HUES6 (cell line): ENCODE data around the gene TSBP1.

ENCODE experiments used
- H3K27ac ChIP-seq: 2 replicates; pipeline ENCODE4 v1.7.0; 2013; ENCODE audit warnings: low read depth, mild to moderate bottlenecking, low read length, inconsistent platforms
- H3K27me3 ChIP-seq: 2 replicates; pipeline ENCODE4 v1.6.1; 2013; ENCODE audit warnings: low read length; ENCODE audit not compliant: control insufficient read depth, insufficient read depth
- H3K36me3 ChIP-seq: 2 replicates; pipeline ENCODE4 v1.6.1; 2013; ENCODE audit warnings: low read length; ENCODE audit not compliant: control insufficient read depth, insufficient read depth
- H3K4me1 ChIP-seq: 2 replicates; pipeline ENCODE4 v1.6.1; 2013; ENCODE audit warnings: low read length; ENCODE audit not compliant: control insufficient read depth, insufficient read depth
- H3K4me3 ChIP-seq: 2 replicates; pipeline ENCODE4 v1.5.1; 2013; ENCODE audit warnings: low read depth, low read length
- H3K9ac ChIP-seq: one replicate; pipeline ENCODE4 v1.6.1; 2013; ENCODE audit warnings: mild to moderate bottlenecking, low read length
- H3K9me3 ChIP-seq: 2 replicates; pipeline ENCODE4 v1.6.1; 2013; ENCODE audit warnings: low read depth, low read length; ENCODE audit not compliant: control insufficient read depth, insufficient read depth

TSBP1 gene

GRCh38 chr6:32401284-32401963 lies 29.7 kb upstream of the TSBP1 start:
- Histone ChIP-seq H3K27me3 (no peaks in the 10 kb centered on the region), H3K27ac (no peak overlapping the region), H3K4me3 (no peak overlapping the region), H3K36me3 (no peaks in the 10 kb centered on the region), H3K9me3 (no peaks in the 10 kb centered on the region), H3K4me1 (no peaks in the 10 kb centered on the region), H3K9ac (no peak overlapping the region)

GRCh38 chr6:32397252-32397920 lies 25.7 kb upstream of the TSBP1 start:
- Histone ChIP-seq H3K9me3 (no peaks in the 10 kb centered on the region), H3K27me3 (no peaks in the 10 kb centered on the region), H3K4me1 (no peaks in the 10 kb centered on the region), H3K9ac (no peak overlapping the region), H3K4me3 (no peak overlapping the region), H3K36me3 (no peaks in the 10 kb centered on the region), H3K27ac (no peak overlapping the region)

- H3K4me1 ChIP-seq, result no peaks in the 10 kb centered on the region
- H3K27ac ChIP-seq, result no peak overlapping the region
- H3K9ac ChIP-seq, result no peak overlapping the region
- H3K27me3 ChIP-seq, result no peaks in the 10 kb centered on the region
- H3K36me3 ChIP-seq, result no peaks in the 10 kb centered on the region
- H3K4me3 ChIP-seq, result no peak overlapping the region
- H3K9me3 ChIP-seq, result no peaks in the 10 kb centered on the region
These were observed 24.3 kb upstream of the TSBP1 start for GRCh38 chr6:32396028-32396427.

DNA sequence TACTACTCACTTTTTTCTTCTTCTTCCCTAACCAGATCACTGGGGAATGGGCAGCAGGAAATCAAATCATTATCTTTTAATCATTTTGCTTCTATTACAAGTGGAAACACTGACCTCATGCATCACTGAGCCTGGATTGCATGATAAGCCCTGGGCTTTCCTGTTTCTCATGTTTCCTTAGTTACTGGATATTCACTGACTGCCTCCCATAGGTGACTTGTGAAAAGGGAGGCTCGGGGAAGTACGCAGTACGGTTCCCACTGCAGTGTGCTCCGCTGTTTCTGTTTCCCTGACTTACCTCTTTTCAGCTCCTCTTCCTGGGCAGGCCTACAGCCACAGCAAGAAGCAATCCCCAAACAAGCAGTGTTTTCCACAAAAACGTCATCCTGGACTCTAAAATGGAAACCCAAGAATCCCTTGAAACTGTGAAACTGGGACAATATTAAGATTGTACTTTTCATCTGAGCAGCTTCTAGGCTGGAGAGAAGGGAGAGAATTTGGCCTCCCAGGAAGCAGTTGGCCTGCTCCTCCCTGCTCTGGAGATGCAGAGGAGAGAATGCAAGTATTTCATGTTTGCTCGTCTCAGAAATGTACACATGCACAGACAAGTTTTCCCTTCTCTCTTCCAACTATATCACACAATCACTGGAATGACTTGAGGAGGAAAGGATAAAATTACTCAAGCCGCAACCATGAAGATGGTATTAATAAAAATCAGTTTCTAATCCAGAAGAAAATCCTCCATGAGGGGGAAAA lies 22.1 kb upstream of the TSBP1 start:
- no peaks in the 10 kb centered on the region for H3K9me3 ChIP-seq
- no peaks in the 10 kb centered on the region for H3K27me3 ChIP-seq
- no peak overlapping the region for H3K27ac ChIP-seq
- H3K9ac ChIP-seq, result no peak overlapping the region
- H3K4me3 ChIP-seq, result no peak overlapping the region
- H3K4me1 ChIP-seq, result no peaks in the 10 kb centered on the region
- no peaks in the 10 kb centered on the region for H3K36me3 ChIP-seq

DNA sequence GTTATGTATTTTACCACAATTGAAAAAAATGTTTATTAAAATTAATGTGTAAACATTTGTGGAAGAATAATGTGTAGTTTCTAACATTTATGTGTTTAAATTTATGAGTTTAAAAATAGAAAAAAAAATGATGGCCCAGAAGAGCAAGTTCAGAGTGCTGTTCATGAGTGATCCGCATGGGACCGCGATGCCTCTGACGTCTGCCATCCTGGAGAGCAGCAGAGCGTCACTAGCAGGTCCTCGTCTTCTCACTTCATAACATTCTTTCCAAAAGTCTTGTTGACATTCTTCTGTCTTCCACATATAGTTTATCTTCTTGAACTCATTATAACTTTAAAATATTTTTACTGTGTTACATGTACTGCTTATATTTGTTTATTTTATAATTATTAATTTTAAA lies 19.8 kb upstream of the TSBP1 start:
- Histone ChIP-seq H3K27me3 (no peaks in the 10 kb centered on the region), H3K9ac (no peak overlapping the region), H3K4me3 (no peak overlapping the region), H3K9me3 (0 out of 2 replicates have a peak, but pooled peaks cover 2% of the 10 kb centered on the region), H3K36me3 (no peaks in the 10 kb centered on the region), H3K4me1 (no peaks in the 10 kb centered on the region), H3K27ac (no peak overlapping the region)

DNA sequence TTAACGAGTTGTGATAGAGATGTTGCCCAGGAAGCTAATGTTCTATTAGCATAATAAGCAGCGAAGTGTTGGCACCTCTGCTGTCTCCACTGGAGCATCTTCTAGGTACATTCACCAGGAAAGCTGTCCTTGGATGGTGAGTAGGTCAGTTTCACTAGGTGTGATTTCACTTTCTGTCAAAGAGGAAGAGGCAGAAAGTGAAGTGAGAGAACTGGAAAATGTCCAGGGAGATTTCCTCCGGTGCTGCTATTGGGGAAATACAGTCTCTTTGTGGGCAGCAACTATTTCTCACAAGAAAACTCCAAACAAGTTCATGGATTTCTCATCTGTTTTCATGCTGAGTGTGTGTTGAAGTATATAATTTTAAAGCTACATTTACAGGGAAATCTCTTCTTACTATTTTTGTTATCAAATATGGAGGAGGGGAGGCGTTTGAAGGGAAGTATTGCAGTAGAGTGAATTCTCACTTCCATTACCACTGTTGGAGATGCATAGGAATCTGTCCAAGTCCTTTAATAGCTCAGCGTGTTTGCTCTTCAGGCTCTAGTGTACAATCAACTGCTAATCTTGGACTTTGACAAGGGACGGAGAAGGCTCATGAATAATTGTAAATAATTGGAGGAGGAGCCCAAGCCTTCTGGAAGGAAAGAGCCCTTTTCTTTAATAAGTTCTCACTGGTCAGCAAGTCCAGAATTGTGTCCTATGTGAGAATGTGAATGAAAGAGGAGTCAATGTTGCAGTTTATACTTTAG lies 16.1 kb upstream of the TSBP1 start:
- no peak overlapping the region for H3K9ac ChIP-seq

DNA sequence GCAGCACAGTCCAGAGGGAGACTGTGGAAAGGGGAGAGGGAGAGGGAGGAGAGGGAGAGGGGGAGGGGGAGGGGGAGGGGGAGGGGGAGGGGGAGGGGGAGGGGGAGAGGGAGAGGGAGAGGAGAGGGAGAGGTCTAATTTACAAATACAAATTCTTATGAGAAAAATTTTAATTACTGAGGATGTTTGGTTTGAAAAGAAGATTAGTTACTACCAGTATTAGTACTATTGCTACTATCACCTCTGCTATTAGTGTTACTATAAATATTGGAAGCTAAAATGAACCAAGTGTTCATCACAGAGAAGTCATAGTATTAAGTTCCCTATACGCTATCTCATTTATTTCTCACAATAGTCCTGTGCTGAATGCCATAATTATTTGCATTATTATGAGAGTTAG lies 14.3 kb upstream of the TSBP1 start:
- H3K27ac ChIP-seq, result no peak overlapping the region
- 0 out of 2 replicates have a peak, but pooled peaks cover 2% of the 10 kb centered on the region for H3K9me3 ChIP-seq
- H3K27me3 ChIP-seq, result no peaks in the 10 kb centered on the region
- no peak overlapping the region for H3K9ac ChIP-seq
- no peak overlapping the region for H3K4me3 ChIP-seq
- H3K36me3 ChIP-seq, result no peaks in the 10 kb centered on the region
- H3K4me1 ChIP-seq, result no peaks in the 10 kb centered on the region

More for the DNA sequence above, 16.1 kb upstream of the TSBP1 start:
- 0 out of 2 replicates have a peak, but pooled peaks cover 2% of the 10 kb centered on the region for H3K9me3 ChIP-seq
- H3K4me3 ChIP-seq, result no peak overlapping the region
- H3K4me1 ChIP-seq, result no peaks in the 10 kb centered on the region
- H3K27me3 ChIP-seq, result no peaks in the 10 kb centered on the region
- no peaks in the 10 kb centered on the region for H3K36me3 ChIP-seq
- H3K27ac ChIP-seq, result no peak overlapping the region

GRCh38 chr6:32382757-32383420 lies 11.2 kb upstream of the TSBP1 start:
- H3K36me3 ChIP-seq, result no peaks in the 10 kb centered on the region
- H3K4me3 ChIP-seq, result no peak overlapping the region
- H3K9me3 ChIP-seq, result 0 out of 2 replicates have a peak, but pooled peaks cover 2% of the 10 kb centered on the region
- H3K27ac ChIP-seq, result no peak overlapping the region
- no peak overlapping the region for H3K9ac ChIP-seq
- H3K4me1 ChIP-seq, result no peaks in the 10 kb centered on the region
- H3K27me3 ChIP-seq, result no peaks in the 10 kb centered on the region

DNA sequence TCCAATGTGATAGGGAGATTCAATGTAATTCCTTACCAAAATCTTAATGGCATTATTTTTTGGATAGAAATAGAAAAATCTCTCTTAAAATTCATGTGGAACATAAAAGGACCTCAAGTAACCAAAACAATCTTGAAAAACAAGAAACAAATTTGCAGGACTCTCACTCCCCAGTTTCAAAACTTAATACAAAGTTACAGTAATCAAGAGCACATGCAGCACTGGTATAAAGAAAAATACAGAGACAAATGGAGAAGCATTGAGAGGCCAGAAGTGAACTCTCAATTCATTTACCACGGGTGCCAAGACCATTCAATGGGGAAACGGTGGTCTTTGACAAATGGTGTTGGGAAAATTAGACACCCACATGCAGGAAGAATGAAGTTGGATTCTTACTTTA lies 7.8 kb upstream of the TSBP1 start:
- Histone ChIP-seq H3K9ac (no peak overlapping the region), H3K36me3 (no peaks in the 10 kb centered on the region), H3K4me1 (no peaks in the 10 kb centered on the region), H3K4me3 (no peak overlapping the region), H3K27ac (no peak overlapping the region), H3K9me3 (no peaks in the 10 kb centered on the region), H3K27me3 (no peaks in the 10 kb centered on the region)

DNA sequence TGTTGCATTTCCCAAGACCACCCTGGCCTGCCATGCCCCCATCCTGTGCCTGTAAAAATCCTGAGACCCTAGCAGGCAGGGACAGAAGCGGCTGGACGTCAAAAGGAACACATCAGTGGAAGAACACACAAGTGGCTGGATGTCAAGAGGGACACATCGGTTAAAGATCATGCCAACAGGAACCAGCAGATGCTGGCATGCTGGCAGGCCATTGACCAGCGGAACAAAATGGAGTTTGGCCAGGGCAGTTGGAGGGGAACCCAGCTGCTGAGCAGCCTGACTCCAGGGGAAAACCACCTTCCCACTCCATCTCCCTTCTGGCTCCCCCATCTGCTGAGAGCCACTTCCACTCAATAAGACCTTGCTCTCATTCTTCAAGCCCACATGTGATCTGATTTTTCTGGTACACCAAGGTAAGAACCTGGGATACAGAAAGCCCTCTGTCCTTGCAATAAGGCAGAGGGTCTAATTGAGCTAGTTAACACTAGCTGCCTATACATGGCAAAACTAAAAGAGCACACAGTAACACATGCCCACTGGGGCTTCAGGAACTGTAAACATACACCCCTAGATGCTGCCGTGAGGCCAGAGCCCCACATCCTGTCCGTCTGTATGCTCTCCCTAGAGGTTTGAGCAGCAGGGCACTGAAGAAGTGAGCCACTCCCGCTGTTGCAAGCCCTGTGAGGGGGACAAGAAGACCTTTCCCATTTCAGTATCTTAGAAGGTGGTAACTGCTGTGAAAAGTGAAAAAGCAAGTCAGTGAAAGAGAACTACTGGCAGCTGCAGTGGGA lies 4.2 kb upstream of the TSBP1 start:
- Histone ChIP-seq H3K9me3 (no peaks in the 10 kb centered on the region), H3K36me3 (no peaks in the 10 kb centered on the region), H3K9ac (no peak overlapping the region), H3K4me3 (no peak overlapping the region), H3K27me3 (no peaks in the 10 kb centered on the region; the same call in 1 of the 2 replicates), H3K4me1 (no peaks in the 10 kb centered on the region), H3K27ac (no peak overlapping the region)
